ENCODE results near the gene CPNE5.
"Not testable (repeated sequence)": the region's sequence is repeated elsewhere in the genome, so short reads cannot be mapped to it uniquely, and the experiment has no call there.

Gene CPNE5

GRCh38 chr6:36814249-36814648 lies 25.0 kb downstream of the CPNE5 start:
- no peak for ATAC-seq

GRCh38 chr6:36813526-36813925 lies 25.7 kb downstream of the CPNE5 start:
- no peak for ATAC-seq

GRCh38 chr6:36813047-36813446 lies 26.2 kb downstream of the CPNE5 start:
- not testable (repeated sequence) for ATAC-seq

- ATAC-seq = no peak
Observed at GRCh38 chr6:36809941-36810803, 29.1 kb downstream of the CPNE5 start.

- no peak for ATAC-seq
Observed at GRCh38 chr6:36809156-36809555, 30.1 kb downstream of the CPNE5 start.

- no peak for ATAC-seq
Observed at GRCh38 chr6:36808634-36809033, 30.6 kb downstream of the CPNE5 start.

GRCh38 chr6:36807750-36808149 lies 31.5 kb downstream of the CPNE5 start:
- ATAC-seq = no peak

GRCh38 chr6:36807143-36807542 lies 32.1 kb downstream of the CPNE5 start:
- ATAC-seq = no peak

- no peak for ATAC-seq
Observed at GRCh38 chr6:36805917-36806316, 33.3 kb downstream of the CPNE5 start.

GRCh38 chr6:36805096-36805797 lies 34.0 kb downstream of the CPNE5 start:
- ATAC-seq = no peak

- ATAC-seq = no peak
Observed at GRCh38 chr6:36804563-36804962, 34.7 kb downstream of the CPNE5 start.

- ATAC-seq = no peak
Observed at GRCh38 chr6:36803908-36804307, 35.3 kb downstream of the CPNE5 start.

GRCh38 chr6:36803482-36803881 lies 35.8 kb downstream of the CPNE5 start:
- no peak for ATAC-seq

GRCh38 chr6:36800223-36801076 lies 38.8 kb downstream of the CPNE5 start:
- no peak for ATAC-seq

- ATAC-seq = no peak
Observed at GRCh38 chr6:36798852-36799251, 40.4 kb downstream of the CPNE5 start.

GRCh38 chr6:36797653-36798052 lies 41.6 kb downstream of the CPNE5 start:
- ATAC-seq = no peak

GRCh38 chr6:36797055-36797454 lies 42.2 kb downstream of the CPNE5 start:
- no peak for ATAC-seq

- no peak for ATAC-seq
Observed at GRCh38 chr6:36794713-36795065, 44.6 kb downstream of the CPNE5 start.

- ATAC-seq = no peak
Observed at GRCh38 chr6:36793913-36794712, 45.1 kb downstream of the CPNE5 start.

GRCh38 chr6:36793296-36793912 lies 45.8 kb downstream of the CPNE5 start:
- ATAC-seq = no peak

- ATAC-seq = no peak
Observed at GRCh38 chr6:36791521-36792135, 47.6 kb downstream of the CPNE5 start.
